Endothelial cell of umbilical vein (primary cell): Measurements from ENCODE around the gene CEP192.

Experiments
- CTCF ChIP-seq, 2 donors: IDR thresholded peaks; 1 replicate in 1 of 2; 2 replicates in 1 of 2; pipeline ENCODE4 v1.5.1; 2011; ENCODE audit warnings: low read length in 2 of 2, mild to moderate bottlenecking in 2 of 2, moderate library complexity in 2 of 2, control low read depth in 1 of 2, inconsistent platforms in 1 of 2, low read depth in 1 of 2; ENCODE audit not compliant: insufficient read depth in 1 of 2; ENCODE audit errors: extremely low read depth in 1 of 2
- EZH2 ChIP-seq: IDR thresholded peaks from 2 replicates; pipeline ENCODE4 v1.6.1; 2012; ENCODE audit warnings: borderline replicate concordance, low read depth, mild to moderate bottlenecking, moderate library complexity, low read length, inconsistent platforms; ENCODE audit not compliant: severe bottlenecking
- FOS ChIP-seq: IDR thresholded peaks from 2 replicates; pipeline ENCODE4 v1.6.1; 2011; ENCODE audit warnings: mild to moderate bottlenecking, low read length, moderate library complexity, borderline replicate concordance; ENCODE audit not compliant: insufficient read depth
- POLR2A ChIP-seq: IDR thresholded peaks from 2 replicates; pipeline ENCODE4 v1.6.1; 2012; ENCODE audit warnings: low read depth, mild to moderate bottlenecking, control low read depth, low read length
- POLR2AphosphoS5 ChIP-seq: IDR thresholded peaks from 2 replicates; pipeline ENCODE4 v1.6.1; 2012; ENCODE audit warnings: low read depth, mild to moderate bottlenecking, control low read depth, low read length, moderate library complexity; ENCODE audit not compliant: insufficient read depth

DNA sequence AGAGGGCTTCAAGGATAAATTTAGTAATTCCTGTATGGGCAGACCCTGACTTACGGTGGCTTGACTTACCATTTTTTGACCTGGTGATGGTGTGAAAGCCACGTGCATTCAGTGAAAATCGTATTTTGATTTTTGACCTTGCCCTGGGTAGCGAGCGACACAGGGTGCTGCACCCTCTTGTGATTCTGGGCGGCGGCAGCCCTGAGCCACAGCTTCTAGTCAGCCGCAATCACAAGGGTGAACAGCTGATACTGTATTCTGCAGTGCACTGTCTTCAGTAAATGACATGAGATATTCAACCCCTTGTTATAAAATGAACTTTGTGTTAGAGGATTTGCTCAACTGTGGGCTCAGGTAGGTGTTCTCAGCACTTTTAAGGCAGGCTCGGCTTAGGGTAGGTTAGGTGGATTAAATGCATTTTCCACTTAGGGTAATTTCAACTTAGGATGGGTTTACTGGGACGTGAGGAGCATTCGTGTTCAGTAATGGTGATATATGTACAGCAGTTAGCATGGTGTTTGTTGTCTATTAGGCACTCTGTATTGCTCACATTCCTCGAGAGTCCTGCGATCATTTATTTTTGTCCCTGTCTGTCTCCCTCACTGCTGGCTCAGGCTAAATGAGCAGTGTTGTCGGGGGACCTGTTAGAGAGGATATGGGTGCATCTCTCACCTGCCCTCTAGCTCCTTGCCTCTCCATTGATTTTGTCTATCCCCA is 109.9 kb downstream of the CEP192 start:
- TF ChIP-seq CTCF (IDR thresholded peaks at IDR 0.05; ENCODE audit: extremely low read depth in 1 of 2, insufficient read depth in 1 of 2, low read depth in 1 of 2, low read length in 2 of 2) (no peak), POLR2A (no peak), EZH2 (no peak), POLR2AphosphoS5 (no peak), FOS (no peak)
